ENCODE data around the gene TMEM132C. TPM values are rescaled to one million over a fixed set of nuclear protein-coding genes. Genes with fewer than 3 reads are reported as not detected.
"Not testable (repeated sequence)": the region's sequence is repeated elsewhere in the genome, so short reads cannot be mapped to it uniquely, and the experiment has no call there.

TMEM132C gene
- total RNA-seq, 1 donor from 2014 or later: 4.8 TPM

GRCh38 chr12:128483526-128484255 is 216.7 kb downstream of the TMEM132C start:
- no peak for DNase-seq

- not testable (repeated sequence) for DNase-seq
These were observed 230.4 kb downstream of the TMEM132C start for GRCh38 chr12:128497376-128497775.

- DNase-seq: no peak
These were observed 240.5 kb downstream of the TMEM132C start for GRCh38 chr12:128507470-128507869.

GRCh38 chr12:128509170-128509569 is 242.2 kb downstream of the TMEM132C start:
- DNase-seq: no peak

- DNase-seq: no peak
These were observed 243.5 kb downstream of the TMEM132C start for GRCh38 chr12:128510511-128510910.

GRCh38 chr12:128513331-128513730 is 246.4 kb downstream of the TMEM132C start:
- no peak for DNase-seq

- DNase-seq: no peak
These were observed 246.9 kb downstream of the TMEM132C start for GRCh38 chr12:128513831-128514230.

GRCh38 chr12:128518644-128519043 is 251.7 kb downstream of the TMEM132C start:
- no peak for DNase-seq

GRCh38 chr12:128519426-128519825 is 252.5 kb downstream of the TMEM132C start:
- DNase-seq: no peak

GRCh38 chr12:128521981-128522380 is 255.0 kb downstream of the TMEM132C start:
- DNase-seq: no peak

- no peak for DNase-seq
These were observed 257.5 kb downstream of the TMEM132C start for GRCh38 chr12:128524439-128524838.

GRCh38 chr12:128531170-128531569 is 264.2 kb downstream of the TMEM132C start:
- DNase-seq: no peak

GRCh38 chr12:128534906-128535305 is 267.9 kb downstream of the TMEM132C start:
- no peak for DNase-seq

GRCh38 chr12:128536810-128537209 is 269.8 kb downstream of the TMEM132C start:
- DNase-seq: no peak

- no peak for DNase-seq
These were observed 270.7 kb downstream of the TMEM132C start for GRCh38 chr12:128537668-128538067.

GRCh38 chr12:128542844-128543243 is 275.9 kb downstream of the TMEM132C start:
- no peak for DNase-seq

GRCh38 chr12:128543460-128543859 is 276.5 kb downstream of the TMEM132C start:
- DNase-seq: no peak

- no peak for DNase-seq
These were observed 277.0 kb downstream of the TMEM132C start for GRCh38 chr12:128543971-128544370.

GRCh38 chr12:128548949-128549348 is 282.0 kb downstream of the TMEM132C start:
- no peak for DNase-seq

- no peak for DNase-seq
These were observed 282.7 kb downstream of the TMEM132C start for GRCh38 chr12:128549601-128550218.

GRCh38 chr12:128551266-128551665 is 284.3 kb downstream of the TMEM132C start:
- no peak for DNase-seq

- DNase-seq: no peak
These were observed 287.8 kb downstream of the TMEM132C start for GRCh38 chr12:128554546-128555304.

GRCh38 chr12:128557231-128557630 is 290.3 kb downstream of the TMEM132C start:
- no peak for DNase-seq

Data from occipital lobe (tissue), 2 donors.